GM18511 (cell line): ENCODE results near the gene SYT13.

Source experiments
- ATAC-seq: cut with Tn5 transposase; IDR thresholded peaks from one replicate; pipeline ENCODE4 v1.9.1; 2021; ENCODE audit warnings: mild to moderate bottlenecking, moderate library complexity; ENCODE audit not compliant: unreplicated experiment

SYT13 gene

GRCh38 chr11:45225277-45225676, 60.9 kb downstream of the SYT13 start:
- no peak for ATAC-seq

GRCh38 chr11:45224766-45225165, 61.4 kb downstream of the SYT13 start:
- no peak for ATAC-seq

GRCh38 chr11:45223496-45223895, 62.6 kb downstream of the SYT13 start:
- ATAC-seq = no peak

GRCh38 chr11:45219411-45219810, 66.7 kb downstream of the SYT13 start:
- ATAC-seq = no peak

GRCh38 chr11:45218705-45219104, 67.4 kb downstream of the SYT13 start:
- ATAC-seq = no peak

GRCh38 chr11:45217991-45218390, 68.2 kb downstream of the SYT13 start:
- no peak for ATAC-seq

- ATAC-seq = no peak
These were observed 69.2 kb downstream of the SYT13 start for GRCh38 chr11:45216901-45217300.

- ATAC-seq = no peak
These were observed 70.1 kb downstream of the SYT13 start for GRCh38 chr11:45216031-45216430.

GRCh38 chr11:45215098-45215865, 70.9 kb downstream of the SYT13 start:
- ATAC-seq = no peak

- ATAC-seq = no peak
These were observed 72.4 kb downstream of the SYT13 start for GRCh38 chr11:45213717-45214116.

- ATAC-seq = no peak
These were observed 72.8 kb downstream of the SYT13 start for GRCh38 chr11:45213316-45213665.

- ATAC-seq = no peak
These were observed 73.4 kb downstream of the SYT13 start for GRCh38 chr11:45212566-45213315.

- no peak for ATAC-seq
These were observed 74.4 kb downstream of the SYT13 start for GRCh38 chr11:45211732-45212131.

GRCh38 chr11:45210846-45211245, 75.3 kb downstream of the SYT13 start:
- ATAC-seq = no peak

GRCh38 chr11:45209891-45210699, 76.0 kb downstream of the SYT13 start:
- no peak for ATAC-seq

- ATAC-seq = no peak
These were observed 76.9 kb downstream of the SYT13 start for GRCh38 chr11:45209000-45209879.

GRCh38 chr11:45208135-45208534, 78.0 kb downstream of the SYT13 start:
- no peak for ATAC-seq

GRCh38 chr11:45205978-45206377, 80.2 kb downstream of the SYT13 start:
- no peak for ATAC-seq

GRCh38 chr11:45204761-45205160, 81.4 kb downstream of the SYT13 start:
- no peak for ATAC-seq

GRCh38 chr11:45193695-45194094, 92.4 kb downstream of the SYT13 start:
- ATAC-seq = no peak
